ENCODE measurements around the gene PKHD1. TPM values are rescaled to one million over a fixed set of nuclear protein-coding genes. Genes with fewer than 3 reads are reported as not detected.

PKHD1 gene
- total and polyA plus RNA-seq, 2 of the 13 experiments (the other 11 are each of a cell fraction or from before 2014, with no cell fraction given) = 0.01 to 0.13 TPM

- H3K36me3 ChIP-seq (replicated peaks in 1 of 2; ENCODE audit: control insufficient read depth in 1 of 2, insufficient read depth in 2 of 2, low read length in 2 of 2) = no peaks in the 10 kb centered on the region
- no peak overlapping the region for H3K9ac ChIP-seq (ENCODE audit: insufficient read depth, low read depth, low read length)
- H3K4me3 ChIP-seq (replicated peaks in 1 of 3; ENCODE audit: insufficient read depth in 1 of 3, low read depth in 2 of 3, low read length in 3 of 3) = no peak overlapping the region
- no peak; the same call in 2 of the 3 replicates for ATAC-seq
- H3K27me3 ChIP-seq (ENCODE audit: control insufficient read depth in 1 of 2, insufficient read depth in 2 of 2, low read length in 2 of 2) = no peaks in the 10 kb centered on the region
- in situ Hi-C loops (cut with HindIII; ENCODE audit: extremely low pct_ligation_motif_present, low pct_unique_long_range_greater_than_20kb) (loop anchor here (5.0 to 10.0 kb wide), 2 partner anchors 166 to 1204 kb away; partner anchors contain the start of gene TFAP2B), intact Hi-C loops (cut with micrococcal nuclease; ENCODE audit: unreplicated experiment) (loop anchor here (1.0 to 2.0 kb wide), 2 partner anchors 462 to 1205 kb away; no protein-coding TSS in a partner anchor)
- peak; percentile 84 for FAIRE-seq
- H4K20me1 ChIP-seq (ENCODE audit: insufficient read depth, low read length) = no peaks in the 10 kb centered on the region
- H3K79me2 ChIP-seq (ENCODE audit: insufficient read depth, low read length) = no peaks in the 10 kb centered on the region
- H3K4me1 ChIP-seq (ENCODE audit: insufficient read depth, low read length) = peaks cover 21% of the 10 kb centered on the region
- ChIA-PET POLR2A (no interaction called here), CTCF (ENCODE audit: low intra/inter-chr PET ratio, low total read pairs) (interaction anchor here (1.1 to 3.6 kb wide), 5 partner anchors 166 to 1366 kb away, joined by 3 to 32 read pairs (median 4); no protein-coding TSS in a partner anchor)
- BruUV-seq (replicated peaks) = no TSS peak
- no peak overlapping the region for H3K27ac ChIP-seq (ENCODE audit: extremely low read length, insufficient read depth, low read length)
- no peak overlapping the region for H3K4me2 ChIP-seq (ENCODE audit: low read depth, low read length)
- 85% methylated on average over 2 of the region's 2 CpGs for WGBS (ENCODE audit: low lambda C conversion rate)
- no peaks in the 10 kb centered on the region for H3K9me3 ChIP-seq (ENCODE audit: low read length)
- DNase-seq (ENCODE audit: low spot score) = peak; percentile 36
- H2AFZ ChIP-seq (ENCODE audit: low read length) = no peak overlapping the region
- TF ChIP-seq ZNF383 (CRISPR knock-in tag; IDR thresholded peaks at IDR 0.05; ENCODE audit: borderline replicate concordance) (no peak), BRD4 (CRISPR knock-in tag; IDR thresholded peaks at IDR 0.05) (no peak), ARID5B (CRISPR knock-in tag; IDR thresholded peaks at IDR 0.05) (0 out of 2 replicates have a peak, but pooled peaks have one; percentile 14), RAD21 (CRISPR knock-in tag; IDR thresholded peaks at IDR 0.05) (peak; percentile 52; the same call in 1 of the 2 replicates), ZNF264 (CRISPR knock-in tag; IDR thresholded peaks at IDR 0.05) (no peak), CEBPG (CRISPR knock-in tag; IDR thresholded peaks at IDR 0.05) (peak; percentile 69), MIXL1 (CRISPR knock-in tag; IDR thresholded peaks at IDR 0.05) (0 out of 2 replicates have a peak, but pooled peaks have one; percentile 45), ASH2L (IDR thresholded peaks at IDR 0.05; ENCODE audit: insufficient read length, low read depth, low read length) (peak; percentile 25), SMC3 (IDR thresholded peaks at IDR 0.05; ENCODE audit: low read length) (peak; percentile 76), STAG1 (CRISPR knock-in tag; IDR thresholded peaks at IDR 0.05) (peak; percentile 86), CEBPB (IDR thresholded peaks at IDR 0.05; ENCODE audit: borderline replicate concordance, low read depth, low read length) (peak; percentile 80), CTCF (CRISPR knock-in tag; IDR thresholded peaks at IDR 0.05) (peak; percentile 73)
These were observed 66.4 kb downstream of the PKHD1 start for GRCh38 chr6:52020945-52021570.

All from HepG2 (cell line).